Retinal pigment epithelial cell (primary cell): ENCODE data around the gene PITPNM1.
"Not testable (repeated sequence)": the region's sequence is repeated elsewhere in the genome, so short reads cannot be mapped to it uniquely, and the experiment has no call there.

Experiments
- DNase-seq: peaks from one replicate; pipeline ENCODE4 v3.0.0-alpha.2; 2010; ENCODE audit warnings: low read depth
- H3K4me3 ChIP-seq: 2 replicates; pipeline ENCODE4 v1.5.1; 2011; ENCODE audit warnings: mild to moderate bottlenecking, low read length, control low read depth, moderate library complexity
- TF ChIP-seq, protein P1 (sequence below): conservative IDR thresholded peaks from 2 replicates; pipeline ENCODE4 v1.5.1; 2011; ENCODE audit warnings: low read depth, low read length, control low read depth, inconsistent platforms

Gene PITPNM1

GRCh38 chr11:67492069-67492727, 13.0 kb downstream of the PITPNM1 start:
- DNase-seq = no peak
- TF ChIP-seq, protein P1, sequence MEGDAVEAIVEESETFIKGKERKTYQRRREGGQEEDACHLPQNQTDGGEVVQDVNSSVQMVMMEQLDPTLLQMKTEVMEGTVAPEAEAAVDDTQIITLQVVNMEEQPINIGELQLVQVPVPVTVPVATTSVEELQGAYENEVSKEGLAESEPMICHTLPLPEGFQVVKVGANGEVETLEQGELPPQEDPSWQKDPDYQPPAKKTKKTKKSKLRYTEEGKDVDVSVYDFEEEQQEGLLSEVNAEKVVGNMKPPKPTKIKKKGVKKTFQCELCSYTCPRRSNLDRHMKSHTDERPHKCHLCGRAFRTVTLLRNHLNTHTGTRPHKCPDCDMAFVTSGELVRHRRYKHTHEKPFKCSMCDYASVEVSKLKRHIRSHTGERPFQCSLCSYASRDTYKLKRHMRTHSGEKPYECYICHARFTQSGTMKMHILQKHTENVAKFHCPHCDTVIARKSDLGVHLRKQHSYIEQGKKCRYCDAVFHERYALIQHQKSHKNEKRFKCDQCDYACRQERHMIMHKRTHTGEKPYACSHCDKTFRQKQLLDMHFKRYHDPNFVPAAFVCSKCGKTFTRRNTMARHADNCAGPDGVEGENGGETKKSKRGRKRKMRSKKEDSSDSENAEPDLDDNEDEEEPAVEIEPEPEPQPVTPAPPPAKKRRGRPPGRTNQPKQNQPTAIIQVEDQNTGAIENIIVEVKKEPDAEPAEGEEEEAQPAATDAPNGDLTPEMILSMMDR = no peak
- no peak overlapping the region for H3K4me3 ChIP-seq

DNA sequence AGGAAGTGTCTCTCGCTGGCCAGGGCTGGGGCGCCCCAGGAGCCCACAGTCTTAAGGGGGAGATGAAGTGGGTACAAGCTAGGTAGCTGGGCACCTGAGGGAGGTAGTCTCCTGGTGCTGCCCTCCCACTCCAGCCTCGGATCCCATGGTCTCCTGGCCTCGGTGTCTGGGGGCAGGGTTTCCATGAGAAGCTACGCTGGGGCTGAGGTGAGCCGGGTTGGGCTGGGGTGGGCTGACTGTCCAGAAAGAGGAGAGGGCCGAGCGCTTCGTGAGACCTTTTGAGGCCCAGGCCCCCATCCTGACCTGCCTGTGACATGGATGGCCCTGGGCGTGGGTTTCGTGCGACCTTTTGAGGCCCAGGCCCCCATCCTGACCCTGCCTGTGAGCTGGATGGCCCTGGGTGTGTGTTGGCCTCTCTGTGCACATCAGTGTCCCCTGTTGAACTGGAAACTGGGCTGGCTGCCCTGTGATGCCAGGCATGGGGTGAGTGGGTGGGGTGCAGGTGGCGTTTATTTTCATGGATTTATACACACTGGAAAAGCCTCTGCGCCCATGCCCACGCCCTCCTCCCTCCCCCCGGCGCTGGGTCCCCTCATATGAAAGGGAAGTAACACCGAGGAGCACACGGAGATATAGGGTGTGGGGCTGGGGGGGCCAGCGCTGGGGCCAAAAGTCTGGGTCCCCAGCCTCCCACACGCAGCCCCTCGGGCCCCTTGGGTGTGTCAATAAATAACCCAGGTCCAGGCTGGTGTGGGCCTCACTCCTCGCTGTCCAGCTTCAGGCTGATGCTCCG, 13.7 kb downstream of the PITPNM1 start:
- H3K4me3 ChIP-seq = no peak overlapping the region
- TF ChIP-seq, protein P1 = no peak
- DNase-seq = no peak

GRCh38 chr11:67490727-67491065, 14.5 kb downstream of the PITPNM1 start:
- no peak overlapping the region for H3K4me3 ChIP-seq
- no peak for DNase-seq
- TF ChIP-seq, protein P1 = no peak

DNA sequence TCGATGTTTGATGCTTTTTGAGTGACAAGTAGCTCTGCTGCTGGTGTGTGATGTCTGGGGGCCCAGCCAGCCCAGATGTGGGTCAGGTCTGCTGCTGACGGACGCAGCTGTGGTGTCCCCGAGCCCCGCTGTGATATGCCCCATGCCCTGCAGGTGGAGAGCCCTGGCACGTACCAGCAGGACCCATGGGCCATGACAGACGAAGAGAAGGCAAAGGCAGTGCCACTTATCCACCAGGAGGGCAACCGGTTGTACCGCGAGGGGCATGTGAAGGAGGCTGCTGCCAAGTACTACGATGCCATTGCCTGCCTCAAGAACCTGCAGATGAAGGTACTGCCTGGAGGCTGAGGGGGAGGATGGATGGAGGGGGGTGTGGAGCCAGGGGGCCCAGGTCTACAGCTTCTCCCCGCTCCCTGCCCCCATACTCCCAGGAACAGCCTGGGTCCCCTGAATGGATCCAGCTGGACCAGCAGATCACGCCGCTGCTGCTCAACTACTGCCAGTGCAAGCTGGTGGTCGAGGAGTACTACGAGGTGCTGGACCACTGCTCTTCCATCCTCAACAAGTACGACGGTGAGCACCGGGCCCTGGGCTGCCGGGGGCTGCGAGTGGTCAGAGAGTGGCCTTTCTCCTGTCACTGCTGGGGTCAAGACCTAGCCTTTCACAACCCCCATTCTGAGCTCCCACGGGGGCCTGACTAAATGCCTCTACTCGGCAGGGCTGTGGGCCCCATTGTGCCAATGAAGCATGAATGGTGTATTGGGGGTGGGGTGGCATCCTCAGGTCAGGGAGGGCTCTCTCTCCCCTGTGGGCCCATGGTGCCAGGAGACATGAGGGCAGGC, 15.1 kb downstream of the PITPNM1 start:
- TF ChIP-seq, protein P1 = no peak
- H3K4me3 ChIP-seq = no peak overlapping the region

DNA sequence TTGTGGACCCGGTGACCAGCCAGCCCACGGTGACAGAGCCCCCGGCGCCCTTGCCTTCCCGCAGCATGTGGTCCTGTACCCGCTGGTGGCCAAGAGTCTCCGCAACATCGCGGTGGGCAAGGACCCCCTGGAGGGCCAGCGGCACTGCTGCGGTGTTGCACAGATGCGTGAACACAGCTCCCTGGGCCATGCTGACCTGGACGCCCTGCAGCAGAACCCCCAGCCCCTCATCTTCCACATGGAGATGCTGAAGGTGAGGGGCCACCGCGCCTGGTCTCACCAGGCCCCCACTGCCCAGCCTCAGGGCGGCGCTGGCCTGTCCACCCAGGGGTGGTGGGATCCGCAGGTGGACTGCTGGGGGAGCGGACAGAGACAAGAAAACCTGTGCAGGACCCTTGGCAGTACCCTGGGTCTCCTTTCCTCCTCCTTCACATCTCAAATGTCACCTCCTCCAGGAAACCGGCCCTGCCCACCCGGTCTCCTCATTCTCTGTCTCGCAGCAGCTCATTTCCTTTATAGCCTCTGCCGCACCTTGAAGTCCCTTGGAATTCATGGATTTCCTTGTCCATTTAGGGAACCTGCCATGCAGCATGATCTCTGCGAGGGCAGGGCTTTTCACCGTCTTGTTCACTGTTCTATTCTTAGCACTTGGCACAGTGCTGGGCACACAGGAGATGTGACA, 15.8 kb downstream of the PITPNM1 start:
- DNase-seq = no peak
- no peak overlapping the region for H3K4me3 ChIP-seq
- TF ChIP-seq, protein P1 = no peak

More for the DNA sequence above, 15.1 kb downstream of the PITPNM1 start:
- DNase-seq = no peak

GRCh38 chr11:67486481-67487195, 18.5 kb downstream of the PITPNM1 start:
- TF ChIP-seq, protein P1 = no peak
- no peak overlapping the region for H3K4me3 ChIP-seq
- DNase-seq = no peak

- not testable (repeated sequence) for H3K4me3 ChIP-seq, DNase-seq
Measured at GRCh38 chr11:67485873-67486361, 19.2 kb downstream of the PITPNM1 start.
